Lower leg skin (tissue), 4 donors: ENCODE data around the gene MS4A6E. TPM values are rescaled to one million over a fixed set of nuclear protein-coding genes. Genes with fewer than 3 reads are reported as not detected.

Experiments
- DNase-seq, 2 donors: peaks; one replicate each; pipeline ENCODE4 v3.0.0-alpha.2; 2019; ENCODE audit warnings: low spot score in 2 of 2
- H3K4me3 ChIP-seq: fragments of 200-600 bp; sonication (generic); 2 replicates; pipeline ENCODE4 v1.5.1; 2017; ENCODE audit warnings: mild to moderate bottlenecking, low read depth; ENCODE audit not compliant: poor library complexity, severe bottlenecking
- CTCF ChIP-seq, 3 donors: fragments of 450-650 bp; IDR thresholded peaks; one replicate each; pipeline ENCODE4 v1.5.1; 2016; ENCODE audit warnings: antibody characterized with exemption in 3 of 3, mild to moderate bottlenecking in 3 of 3, moderate library complexity in 2 of 3
- POLR2A ChIP-seq, 2 donors: fragments of 450-650 bp; IDR thresholded peaks; one replicate each; pipeline ENCODE4 v1.6.1; 2016 to 2017; ENCODE audit warnings: antibody characterized with exemption in 2 of 2, mild to moderate bottlenecking in 1 of 2, moderate library complexity in 1 of 2
- WGBS, 2 donors: methylation state at CpG; one replicate each; pipeline ENCODE4 v1.1.5; 2018; 5-methylcytosine and 5-hydroxymethylcytosine counted together
- intact Hi-C: fragments of 100-400 bp; cut with DNase I; formaldehyde crosslinking; loops from one replicate; pipeline ENCODE4 v1.15.0; 2023; ENCODE audit warnings: low total_unique reads
- total RNA-seq, 4 donors: library from RNA; depleted of rRNA; stranded (reverse); fragments of >200 nt; gene quantifications; one replicate each; pipeline ENCODE4 v1.1.0, GENCODE V29; 2016

Gene MS4A6E
- total RNA-seq, 4 donors from 2014 or later = not detected

- no peak for TF ChIP-seq POLR2A (IDR thresholded peaks at IDR 0.05)
- no peak for TF ChIP-seq CTCF (IDR thresholded peaks at IDR 0.05)
- intact Hi-C loops = no loop called here
- H3K4me3 ChIP-seq = no peak overlapping the region
- DNase-seq = no peak
Observed at GRCh38 chr11:60328460-60328859, 1.4 kb downstream of the MS4A6E start.

- intact Hi-C loops = no loop called here
- WGBS, 2 donors = 43 to 76% methylated on average over 3 of the region's 3 CpGs
- DNase-seq = no peak
- H3K4me3 ChIP-seq = no peak overlapping the region
- no peak for TF ChIP-seq CTCF (IDR thresholded peaks at IDR 0.05)
- TF ChIP-seq POLR2A (IDR thresholded peaks at IDR 0.05) = no peak
Observed at GRCh38 chr11:60332846-60333245, 5.8 kb downstream of the MS4A6E start.

- intact Hi-C loops = no loop called here
- 21 to 37% methylated on average over 2 of the region's 2 CpGs for WGBS, 2 donors
- TF ChIP-seq POLR2A (IDR thresholded peaks at IDR 0.05) (no peak), CTCF (IDR thresholded peaks at IDR 0.05) (no peak)
- DNase-seq = peak; percentile 50 to 87
- no peak overlapping the region for H3K4me3 ChIP-seq
Observed at GRCh38 chr11:60334005-60334620, 7.1 kb downstream of the MS4A6E start.

GRCh38 chr11:60336767-60337391 lies 9.8 kb downstream of the MS4A6E start:
- intact Hi-C loops = no loop called here
- 86 to 88% methylated on average over 7 of the region's 7 CpGs for WGBS, 2 donors
- TF ChIP-seq CTCF (IDR thresholded peaks at IDR 0.05) (no peak), POLR2A (IDR thresholded peaks at IDR 0.05) (no peak)
- no peak overlapping the region for H3K4me3 ChIP-seq
- DNase-seq = no peak

- 54 to 66% methylated on average over 2 of the region's 2 CpGs for WGBS, 2 donors
- no peak for DNase-seq
- intact Hi-C loops = no loop called here
Observed at GRCh38 chr11:60338053-60338452, 11.0 kb downstream of the MS4A6E start.

More at GRCh38 chr11:60338053-60338452, 11.0 kb downstream of the MS4A6E start:
- TF ChIP-seq CTCF (IDR thresholded peaks at IDR 0.05) = no peak
- TF ChIP-seq POLR2A (IDR thresholded peaks at IDR 0.05) = no peak
- no peak overlapping the region for H3K4me3 ChIP-seq
